ENCODE data around the gene SLC51A. TPM values are rescaled to one million over a fixed set of nuclear protein-coding genes. Genes with fewer than 3 reads are reported as not detected.
"Not testable (repeated sequence)": the region's sequence is repeated elsewhere in the genome, so short reads cannot be mapped to it uniquely, and the experiment has no call there.

The SLC51A gene
- total RNA-seq, 1 experiment from 2014 or later, result not detected

DNA sequence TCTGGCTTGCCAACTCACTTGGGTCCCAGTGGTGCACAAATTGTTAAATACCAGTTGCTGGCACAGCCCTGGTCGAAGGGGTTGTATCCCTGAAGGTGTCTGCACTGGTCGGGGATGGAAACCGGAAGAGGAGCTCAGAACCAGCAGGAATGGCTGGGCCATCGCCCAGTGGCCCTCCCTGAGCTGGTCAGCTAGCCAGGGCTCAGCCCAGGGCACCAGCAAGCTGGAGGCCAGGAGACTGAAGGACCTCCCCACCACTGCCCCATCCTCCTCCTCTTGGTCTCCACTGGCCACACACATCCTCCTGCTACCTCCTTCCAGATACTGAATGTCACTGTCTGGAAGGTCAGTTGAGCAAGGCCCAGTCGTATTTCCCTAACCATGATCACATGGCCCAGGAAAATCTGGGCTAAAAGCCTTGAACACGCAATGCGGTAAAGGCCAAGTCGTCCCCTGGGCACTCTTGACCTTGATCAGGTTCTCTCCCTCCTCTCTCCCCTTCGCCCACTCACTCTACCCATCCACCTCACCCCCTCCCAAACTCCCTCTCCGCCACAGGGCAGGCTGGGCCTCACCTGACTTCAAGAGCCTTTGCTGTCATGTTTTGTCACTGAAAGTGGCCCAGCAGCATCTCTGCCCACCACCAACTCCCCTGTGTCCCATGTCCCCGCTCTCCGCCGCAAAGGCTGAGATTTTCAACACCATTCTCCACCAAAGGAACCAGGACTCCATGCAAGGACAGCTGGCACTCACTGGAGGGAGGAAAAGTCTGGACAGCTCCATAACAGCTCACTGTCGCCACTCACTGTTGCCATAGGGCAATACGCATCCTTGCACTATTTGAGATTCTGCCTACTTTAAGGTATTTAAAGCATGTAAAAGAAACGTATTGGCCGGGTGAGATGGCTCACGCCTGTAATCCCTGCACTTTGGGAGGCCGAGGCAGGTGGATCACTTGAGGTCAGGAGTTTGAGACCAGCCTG lies 17.3 kb upstream of the SLC51A start:
- H3K4me1 ChIP-seq (replicated peaks), result no peaks in the 10 kb centered on the region
- H3K4me3 ChIP-seq, result no peak overlapping the region
- DNase-seq (ENCODE audit: low read depth in 1 of 2, low spot score in 2 of 2), result no peak
- H3K9me3 ChIP-seq (replicated peaks), result no peaks in the 10 kb centered on the region
- no peaks in the 10 kb centered on the region for H3K36me3 ChIP-seq
- no peak overlapping the region for H3K27ac ChIP-seq
- H3K27me3 ChIP-seq (replicated peaks), result no peaks in the 10 kb centered on the region

DNA sequence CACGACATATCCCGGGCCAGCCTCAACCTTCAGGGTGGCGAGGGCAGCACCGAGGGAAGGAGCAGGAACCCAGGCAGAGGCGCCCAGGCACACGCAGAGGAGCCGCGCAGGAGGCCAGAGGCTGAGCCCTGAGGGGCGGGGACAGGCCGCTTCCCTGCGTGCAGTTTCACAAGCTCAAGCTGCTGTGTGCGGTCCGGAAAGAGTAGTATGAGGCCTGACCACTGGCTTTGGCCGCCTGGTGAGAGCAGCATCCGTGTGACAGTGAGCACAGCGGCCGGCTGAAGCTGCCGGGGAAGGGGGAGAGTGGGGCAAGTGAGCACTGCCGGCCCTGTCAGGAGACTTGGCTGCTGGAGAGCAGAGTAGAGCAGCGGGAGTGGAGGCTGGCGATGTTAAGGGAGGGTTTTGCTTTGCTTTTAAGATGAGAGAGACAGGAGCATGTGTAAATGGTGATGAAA lies 13.8 kb upstream of the SLC51A start:
- no peak overlapping the region for H3K27ac ChIP-seq
- no peaks in the 10 kb centered on the region for H3K27me3 ChIP-seq (replicated peaks)
- DNase-seq (ENCODE audit: low read depth in 1 of 2, low spot score in 2 of 2), result no peak
- H3K4me3 ChIP-seq, result no peak overlapping the region
- no peaks in the 10 kb centered on the region for H3K36me3 ChIP-seq
- H3K9me3 ChIP-seq (replicated peaks), result no peaks in the 10 kb centered on the region
- no peaks in the 10 kb centered on the region for H3K4me1 ChIP-seq (replicated peaks)

DNA sequence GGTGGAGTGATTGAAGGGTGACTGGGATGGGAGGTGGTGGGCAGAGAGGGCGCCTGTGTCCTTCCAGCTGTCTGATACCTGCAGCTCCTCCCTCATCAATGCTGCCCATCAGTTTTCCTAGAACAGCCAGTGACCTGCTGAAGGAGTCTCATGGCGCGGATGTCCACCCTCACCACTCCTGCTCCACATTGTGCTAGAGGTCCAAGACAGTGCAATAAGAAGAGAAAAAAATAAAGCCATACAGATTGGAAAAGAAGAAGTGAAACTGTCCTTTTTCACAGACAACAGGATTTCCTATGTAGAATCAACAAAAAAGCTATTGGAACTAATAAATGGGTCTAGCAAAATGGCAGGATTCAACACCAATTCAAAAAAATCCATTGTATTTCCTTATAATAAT lies 12.5 kb upstream of the SLC51A start:
- Histone ChIP-seq H3K4me3 (no peak overlapping the region), H3K36me3 (no peaks in the 10 kb centered on the region), H3K27me3 (replicated peaks) (no peaks in the 10 kb centered on the region), H3K4me1 (replicated peaks) (no peaks in the 10 kb centered on the region), H3K9me3 (replicated peaks) (no peaks in the 10 kb centered on the region), H3K27ac (no peak overlapping the region)
- DNase-seq (ENCODE audit: low read depth in 1 of 2, low spot score in 2 of 2), result no peak

DNA sequence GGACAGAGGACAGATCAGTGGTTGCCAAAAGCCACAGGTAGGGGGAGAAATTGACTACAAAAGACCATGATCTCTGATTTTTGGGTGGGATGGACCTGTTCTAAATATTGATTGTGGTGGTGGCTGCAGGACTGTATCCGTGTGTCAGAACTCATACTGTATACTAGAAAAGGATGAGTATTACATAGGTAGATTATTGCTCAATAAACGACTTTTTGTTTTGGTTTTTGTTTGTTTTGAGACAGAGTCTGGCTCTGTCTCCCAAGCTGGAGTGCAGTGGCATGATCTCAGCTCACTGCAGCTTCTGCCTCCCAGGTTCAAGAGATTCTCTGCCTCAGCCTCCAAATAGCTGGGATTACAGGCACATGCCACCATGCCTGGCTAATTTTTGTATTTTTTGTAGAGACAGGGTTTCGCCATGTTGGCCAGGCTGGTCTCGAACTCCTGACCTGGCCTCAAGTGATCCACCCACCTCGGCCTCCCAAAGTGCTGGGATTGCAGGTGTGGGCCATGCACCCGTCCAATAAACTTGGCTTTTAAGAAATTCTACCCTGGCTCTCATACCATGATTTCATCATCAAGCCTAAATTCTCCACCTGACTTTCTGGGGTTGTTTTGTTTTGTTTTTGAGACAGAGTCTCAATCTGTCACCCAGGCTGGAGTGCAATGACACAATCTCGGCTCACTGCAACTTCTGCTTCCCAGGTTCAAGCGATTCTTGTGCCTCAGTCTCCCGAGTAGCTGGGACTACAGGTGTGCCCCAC lies 10.7 kb upstream of the SLC51A start:
- not testable (repeated sequence) for H3K4me3 ChIP-seq; H3K9me3 ChIP-seq (replicated peaks); DNase-seq (ENCODE audit: low read depth in 1 of 2, low spot score in 2 of 2); H3K27me3 ChIP-seq (replicated peaks); H3K36me3 ChIP-seq; H3K27ac ChIP-seq; H3K4me1 ChIP-seq (replicated peaks)

DNA sequence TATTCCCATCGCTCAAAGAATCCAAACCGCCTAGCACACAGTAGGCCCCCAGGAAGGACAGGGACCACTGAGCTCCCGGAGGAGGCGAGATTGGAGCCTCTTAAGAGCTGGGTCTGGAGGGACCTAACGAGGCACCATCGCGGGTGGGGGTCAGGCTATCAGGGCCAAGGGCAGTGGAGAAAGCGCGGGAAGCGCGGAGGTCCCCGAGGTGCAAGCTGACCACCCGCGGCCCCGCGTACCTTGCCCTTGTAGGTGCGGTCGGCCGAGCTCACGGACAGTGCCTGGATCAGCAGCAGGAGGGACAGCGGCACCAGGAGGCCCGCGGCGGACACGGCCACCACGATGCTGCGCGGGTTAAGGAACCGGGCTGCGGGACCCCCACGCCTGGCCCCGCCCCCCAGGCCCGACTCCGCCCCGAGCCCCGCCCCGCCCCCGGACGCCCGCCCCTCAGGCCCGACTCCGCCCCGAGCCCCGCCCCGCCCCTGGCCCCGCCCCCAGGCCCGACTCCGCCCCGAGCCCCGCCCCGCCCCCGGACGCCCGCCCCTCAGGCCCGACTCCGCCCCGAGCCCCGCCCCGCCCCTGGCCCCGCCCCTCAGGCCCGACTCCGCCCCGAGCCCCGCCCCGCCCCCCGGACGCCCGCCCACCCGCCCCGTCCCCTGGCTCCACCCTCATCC lies 9.0 kb upstream of the SLC51A start:
- H3K4me1 ChIP-seq (replicated peaks), result no peaks in the 10 kb centered on the region
- no peaks in the 10 kb centered on the region for H3K27me3 ChIP-seq (replicated peaks)
- H3K27ac ChIP-seq, result no peak overlapping the region
- no peaks in the 10 kb centered on the region for H3K9me3 ChIP-seq (replicated peaks)
- no peaks in the 10 kb centered on the region for H3K36me3 ChIP-seq
- no peak for DNase-seq (ENCODE audit: low read depth in 1 of 2, low spot score in 2 of 2)
- no peak overlapping the region for H3K4me3 ChIP-seq

DNA sequence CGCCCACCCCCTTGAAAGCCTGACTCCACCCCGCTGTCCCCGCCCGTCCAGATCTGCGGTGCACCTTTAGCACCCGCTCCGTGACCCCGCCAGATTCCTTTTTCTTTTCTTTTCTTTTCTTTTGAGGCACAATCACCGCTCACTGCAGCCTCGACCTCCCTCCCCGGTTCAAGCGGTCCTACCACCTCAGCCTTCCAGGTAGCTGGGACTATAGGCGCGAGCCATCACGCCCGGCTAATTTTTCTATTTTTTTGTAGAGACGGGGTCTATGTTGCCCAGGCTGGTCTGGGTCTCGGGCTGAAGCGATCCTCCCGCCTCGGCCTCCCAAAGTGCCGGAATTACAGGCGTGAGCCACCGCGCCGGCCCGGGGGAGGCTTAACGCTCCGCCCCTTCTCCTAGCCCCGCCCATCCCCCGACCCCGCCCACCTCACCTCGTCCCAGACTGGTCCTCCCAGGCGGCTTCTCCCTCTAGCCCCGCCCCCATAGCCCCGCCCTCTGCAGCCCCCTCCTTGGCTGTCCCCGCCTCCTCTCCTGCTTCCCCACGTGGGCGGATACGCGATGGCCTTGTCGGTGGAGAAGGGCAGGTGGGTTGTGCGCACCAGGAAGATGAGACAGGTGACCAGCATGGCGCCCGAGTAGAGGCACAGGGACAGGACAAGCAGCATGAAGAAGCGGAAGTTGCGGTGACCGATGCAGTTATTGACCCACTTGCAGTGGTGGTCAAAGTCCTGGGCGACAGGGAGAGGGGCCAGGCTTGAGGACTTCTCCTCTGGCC lies 8.3 kb upstream of the SLC51A start:
- no peaks in the 10 kb centered on the region for H3K27me3 ChIP-seq (replicated peaks)
- no peak overlapping the region for H3K4me3 ChIP-seq
- no peak for DNase-seq (ENCODE audit: low read depth in 1 of 2, low spot score in 2 of 2)
- no peaks in the 10 kb centered on the region for H3K36me3 ChIP-seq
- no peaks in the 10 kb centered on the region for H3K9me3 ChIP-seq (replicated peaks)
- no peak overlapping the region for H3K27ac ChIP-seq
- H3K4me1 ChIP-seq (replicated peaks), result no peaks in the 10 kb centered on the region

DNA sequence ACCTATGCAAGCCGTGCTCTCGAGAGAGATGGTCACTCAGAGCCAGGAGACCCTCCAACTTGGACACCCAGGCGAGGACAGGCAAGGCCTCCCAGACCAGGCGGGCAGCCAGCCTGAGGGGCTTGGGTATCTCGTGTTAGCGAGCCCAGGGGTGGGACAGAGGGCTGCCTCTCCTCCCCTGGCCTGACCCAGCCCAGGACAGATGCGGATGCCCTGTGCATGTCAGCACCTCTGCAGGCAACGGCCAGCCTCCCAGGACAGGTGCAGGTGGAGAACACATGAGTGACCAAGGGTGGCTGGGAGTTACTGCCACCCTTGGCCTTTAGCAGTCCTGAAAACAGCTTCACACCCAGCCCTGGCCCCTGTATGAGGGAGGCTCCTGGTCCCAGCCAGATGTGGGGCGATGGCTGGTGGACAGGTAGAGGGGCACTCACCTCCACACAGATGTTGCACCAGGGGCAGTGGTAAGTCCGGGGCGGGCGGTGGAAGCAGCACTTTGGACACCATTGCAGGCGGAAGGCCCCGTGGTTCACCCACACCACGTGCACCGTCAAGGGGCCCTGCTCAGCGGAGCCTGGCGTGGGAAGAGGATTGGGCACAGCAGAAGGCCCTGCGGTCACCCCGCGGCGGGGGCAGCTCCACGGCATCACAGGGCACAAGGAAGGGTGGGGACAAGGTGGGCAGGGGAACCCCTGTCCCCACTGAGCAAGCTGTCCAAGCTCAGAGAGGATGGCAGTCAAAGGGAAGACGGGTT lies 7.2 kb upstream of the SLC51A start:
- Histone ChIP-seq H3K27me3 (replicated peaks) (no peaks in the 10 kb centered on the region), H3K27ac (no peak overlapping the region), H3K4me1 (replicated peaks) (no peaks in the 10 kb centered on the region), H3K9me3 (replicated peaks) (no peaks in the 10 kb centered on the region), H3K36me3 (no peaks in the 10 kb centered on the region), H3K4me3 (no peak overlapping the region)
- DNase-seq (ENCODE audit: low read depth in 1 of 2, low spot score in 2 of 2), result no peak

DNA sequence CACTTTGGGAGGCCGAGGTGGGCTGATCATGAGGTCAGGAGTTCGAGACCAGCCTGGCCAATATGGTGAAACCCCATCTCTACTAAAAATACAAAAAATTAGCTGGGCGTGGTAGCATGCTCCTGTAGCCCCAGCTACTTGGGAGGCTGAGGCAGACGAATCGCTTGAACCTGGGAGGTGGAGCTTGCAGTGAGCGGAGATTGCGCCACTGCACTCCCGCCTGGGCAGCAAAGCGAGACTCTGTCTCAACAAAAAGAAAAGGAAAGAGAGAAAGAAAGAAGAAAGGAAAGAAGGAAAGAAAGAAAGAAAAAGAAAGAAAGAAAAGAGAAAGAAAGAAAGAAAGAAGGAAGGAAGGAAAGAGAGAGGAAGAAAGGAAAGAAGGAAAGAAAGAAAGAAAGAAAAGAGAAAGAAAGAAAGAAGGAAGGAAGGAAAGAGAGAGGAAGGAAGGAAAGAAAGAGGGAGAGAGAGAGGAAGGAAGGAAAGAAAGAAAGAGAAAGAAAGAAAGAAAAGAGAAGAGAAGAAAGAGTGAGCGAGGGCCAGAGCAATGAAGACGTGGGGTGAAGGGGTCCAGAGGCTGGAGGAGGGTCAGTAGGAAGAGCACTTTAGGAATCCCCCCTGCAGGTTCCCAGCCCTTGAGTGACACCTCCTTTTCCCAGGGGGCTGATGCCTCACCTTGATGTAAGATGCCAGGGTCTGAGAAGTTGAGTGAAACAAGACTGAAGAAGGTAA lies 6.2 kb upstream of the SLC51A start:
- not testable (repeated sequence) for H3K27ac ChIP-seq; H3K36me3 ChIP-seq; DNase-seq (ENCODE audit: low read depth in 1 of 2, low spot score in 2 of 2); H3K4me3 ChIP-seq; H3K27me3 ChIP-seq (replicated peaks); H3K4me1 ChIP-seq (replicated peaks); H3K9me3 ChIP-seq (replicated peaks)

DNA sequence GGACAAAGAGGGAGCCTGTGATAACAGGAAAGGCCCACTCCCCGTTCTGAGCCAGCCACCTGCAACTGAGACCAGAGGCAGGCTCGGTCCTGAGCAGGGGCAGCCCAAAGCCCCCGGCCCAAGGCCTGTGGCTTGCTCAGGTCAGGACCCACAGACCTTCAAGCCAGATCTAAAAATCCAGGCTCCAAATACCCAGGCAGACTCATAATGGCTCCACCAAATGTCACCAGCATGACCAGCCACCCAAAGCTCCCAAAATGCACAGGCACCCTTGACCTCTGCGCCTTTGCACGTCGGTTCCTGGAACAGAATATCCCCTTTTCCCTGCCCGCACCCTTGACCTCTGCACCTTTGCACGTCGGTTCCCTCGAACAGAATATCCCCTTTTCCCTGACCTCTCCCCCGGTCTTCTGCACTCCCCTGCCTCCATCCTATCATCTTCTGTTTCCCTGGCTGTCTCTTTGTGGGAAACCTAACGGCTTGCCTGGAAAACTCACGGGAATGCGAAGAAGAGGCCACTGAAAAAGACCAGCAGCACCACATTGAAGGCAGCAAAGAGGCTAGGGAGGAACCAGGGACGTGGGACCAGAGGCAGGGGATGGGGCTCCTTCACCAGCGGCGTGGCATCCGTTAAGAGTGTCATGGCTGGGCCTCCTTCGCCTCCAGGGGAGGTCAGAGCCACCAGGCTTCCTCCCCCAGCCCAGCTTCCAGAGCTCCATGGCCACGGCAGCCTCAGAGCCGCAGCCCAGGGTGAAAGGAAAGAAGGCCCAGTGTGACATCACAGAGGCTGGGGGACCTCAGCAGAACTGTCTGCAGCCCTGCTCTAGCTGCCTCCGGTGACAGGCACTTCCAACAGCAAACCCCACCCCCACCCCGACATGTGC lies 5.4 kb upstream of the SLC51A start, which contains the start of gene ZDHHC19:
TSS of gene ZDHHC19 (minus strand) at position 728 of the 884 bp plus-strand sequence. CDS start at position 643, 85 bp downstream.
- Histone ChIP-seq H3K4me1 (replicated peaks) (no peaks in the 10 kb centered on the region), H3K27ac (no peak within 1 kb of the TSS), H3K4me3 (no peak within 1 kb of the TSS), H3K27me3 (replicated peaks) (no peaks in the 10 kb centered on the region), H3K36me3 (no peaks in the 10 kb centered on the region), H3K9me3 (replicated peaks) (no peaks in the 10 kb centered on the region)
- no peak for DNase-seq (ENCODE audit: low read depth in 1 of 2, low spot score in 2 of 2)

DNA sequence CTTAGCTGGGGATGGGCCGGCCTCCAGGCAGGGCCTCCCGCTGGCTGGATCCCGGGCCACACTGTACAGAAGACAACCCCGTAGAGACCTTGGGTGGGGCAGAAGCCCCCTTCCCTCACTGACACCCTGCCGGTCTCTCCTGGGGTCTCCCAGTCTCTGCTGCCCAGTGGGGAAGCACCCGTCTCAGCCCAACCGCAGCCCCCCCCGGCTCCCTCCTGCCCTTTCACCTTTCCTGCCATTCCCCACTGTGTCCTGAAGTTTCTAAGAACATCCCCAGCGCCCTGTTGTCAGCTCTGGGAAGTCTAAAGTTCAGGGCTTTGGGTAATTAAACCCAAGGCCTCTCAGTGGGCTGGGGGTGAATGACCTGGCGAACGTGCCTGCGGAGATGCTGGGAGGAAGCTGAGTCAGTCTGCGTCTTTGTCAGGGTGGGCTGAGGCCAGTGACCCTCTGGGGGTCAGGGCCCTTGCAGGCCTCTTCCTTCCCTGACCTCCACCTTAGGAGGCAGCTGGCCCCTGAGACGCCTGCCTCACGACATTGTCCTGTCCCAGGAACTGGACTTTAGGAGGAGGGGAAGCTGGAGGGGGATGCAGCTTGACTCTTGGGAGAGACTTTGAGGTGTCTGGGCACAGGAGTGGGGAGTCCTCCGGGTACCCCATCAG lies 1.4 kb upstream of the SLC51A start:
- no peak for DNase-seq (ENCODE audit: low read depth in 1 of 2, low spot score in 2 of 2)
- no peaks in the 10 kb centered on the region for H3K27me3 ChIP-seq (replicated peaks)
- H3K9me3 ChIP-seq (replicated peaks), result no peaks in the 10 kb centered on the region
- H3K36me3 ChIP-seq, result no peaks in the 10 kb centered on the region
- peaks cover 9% of the 10 kb centered on the region for H3K4me1 ChIP-seq (replicated peaks)
- H3K27ac ChIP-seq, result no peak overlapping the region
- H3K4me3 ChIP-seq, result no peak overlapping the region

DNA sequence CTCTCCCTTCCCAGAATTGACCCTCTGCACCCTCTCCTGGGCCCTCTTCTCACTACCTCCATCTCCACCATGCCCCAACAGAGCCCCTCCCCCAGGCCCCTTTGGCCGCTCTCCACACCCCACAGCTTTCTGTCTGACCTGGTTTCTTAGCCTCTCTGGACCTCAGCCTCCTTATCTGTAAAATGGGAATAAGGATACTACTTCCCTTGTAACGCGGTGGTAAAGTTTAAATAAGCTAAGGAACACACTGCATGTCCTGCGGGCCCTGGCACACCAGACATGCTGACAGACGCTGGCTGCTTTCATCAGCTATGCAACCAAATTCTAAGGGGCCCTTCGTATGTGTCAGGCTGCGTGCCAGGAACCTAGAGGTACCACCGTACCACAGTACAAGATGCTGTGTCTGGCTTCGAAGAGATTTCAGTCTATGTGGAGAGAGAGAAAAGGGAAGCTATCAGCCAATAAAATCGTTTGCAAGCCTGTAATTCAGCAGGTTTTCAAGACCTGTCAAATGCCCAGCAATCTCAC lies 777 bp upstream of the SLC51A start:
- DNase-seq (ENCODE audit: low read depth in 1 of 2, low spot score in 2 of 2), result no peak
- Histone ChIP-seq H3K4me3 (no peak overlapping the region), H3K9me3 (replicated peaks) (no peaks in the 10 kb centered on the region), H3K27me3 (replicated peaks) (no peaks in the 10 kb centered on the region), H3K27ac (no peak overlapping the region), H3K36me3 (no peaks in the 10 kb centered on the region), H3K4me1 (replicated peaks) (peaks cover 9% of the 10 kb centered on the region)

Measured in SJSA1 (cell line).